Measurements from ENCODE around the gene VAMP5. TPM values are rescaled to one million over a fixed set of nuclear protein-coding genes. Genes with fewer than 3 reads are reported as not detected.

Gene VAMP5
- total and polyA plus RNA-seq, 2 of the 8 experiments (the other 6 are each of a cell fraction or from before 2014, with no cell fraction given): 4.7 to 14.2 TPM

DNA sequence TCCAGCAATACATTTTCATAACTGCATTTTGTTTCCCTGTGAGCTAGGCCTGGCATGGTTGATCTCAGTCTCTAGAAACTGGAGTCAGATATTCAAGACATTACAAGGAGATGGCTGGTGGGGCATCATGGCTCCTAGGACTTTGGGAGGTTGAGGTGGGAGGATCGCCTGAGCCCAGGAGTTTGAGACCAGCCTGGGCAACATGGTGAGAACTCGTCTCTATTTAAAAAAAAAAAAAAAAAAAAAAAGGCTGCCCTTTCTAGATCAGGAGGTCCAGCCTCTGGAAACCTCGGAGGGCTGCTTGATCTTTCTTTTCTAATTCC lies 7.2 kb upstream of the VAMP5 start:
- H2AFZ ChIP-seq (ENCODE audit: low read length): no peak overlapping the region
- H4K8ac ChIP-seq (ENCODE audit: extremely low read depth, insufficient read depth, low read length): no peak overlapping the region
- H3K9ac ChIP-seq (replicated peaks in 1 of 4; ENCODE audit: extremely low read depth in 1 of 4, low read depth in 3 of 4, low read length in 3 of 4): no peak overlapping the region
- H2BK20ac ChIP-seq (ENCODE audit: low read length): no peak overlapping the region
- no peaks in the 10 kb centered on the region for H3K9me3 ChIP-seq (ENCODE audit: insufficient read depth in 2 of 2, low read depth in 1 of 2, low read length in 1 of 2)
- no peak overlapping the region for H4K5ac ChIP-seq (ENCODE audit: insufficient read length, low read depth, low read length)
- no peak overlapping the region for H3K23ac ChIP-seq (ENCODE audit: insufficient read length)
- peak overlapping the region in 2 of 4 experiments; percentile 32 to 62; a peak in 2 of 8 replicates for H3K4me3 ChIP-seq (ENCODE audit: extremely low read depth in 1 of 4, insufficient read depth in 2 of 4, low read depth in 3 of 4, low read length in 4 of 4)
- H3K27me3 ChIP-seq (replicated peaks in 1 of 4; ENCODE audit: control insufficient read depth in 3 of 4, extremely low read depth in 1 of 4, insufficient read depth in 3 of 4, low read length in 3 of 4): peaks cover 0 to 9% (median under 1%) of the 10 kb centered on the region in 4 experiments; a peak in 1 of 7 replicates
- peak overlapping the region; percentile 78 to 79 for H3K4me2 ChIP-seq (ENCODE audit: insufficient read depth in 1 of 2, low read depth in 2 of 2, low read length in 2 of 2)
- H3K18ac ChIP-seq (ENCODE audit: extremely low read depth, low read length): no peak overlapping the region
- no peak overlapping the region for H3K56ac ChIP-seq (replicated peaks; ENCODE audit: insufficient read length, low read depth, low read length)
- ChIA-PET CTCF (ENCODE audit: partially characterized antibody) (interaction anchor here (1.9 kb wide), 1 partner anchor 14 kb away, joined by 7 read pairs; no protein-coding TSS in a partner anchor), POLR2A (ENCODE audit: partially characterized antibody) (interaction anchor here (0.6 to 4.1 kb wide), 15 partner anchors 10 to 492 kb away, joined by 3 to 28 read pairs (median 6); partner anchors contain the start of genes C2orf68, ELMOD3, GGCX and MAT2A)
- DNase-seq (ENCODE audit: low read depth in 1 of 2, low spot score in 2 of 2): no peak
- H2AK5ac ChIP-seq (ENCODE audit: low read depth, low read length): no peak overlapping the region
- TF ChIP-seq SAP30 (IDR thresholded peaks at IDR 0.05; ENCODE audit: insufficient read depth, insufficient replicate concordance, low read length): no peak
- TF ChIP-seq KDM1A (IDR thresholded peaks at IDR 0.05; ENCODE audit: borderline replicate concordance, low read length): no peak
- TF ChIP-seq CHD1 (IDR thresholded peaks at IDR 0.05; ENCODE audit: low read depth, low read length): no peak
- TF ChIP-seq JUND (IDR thresholded peaks at IDR 0.05; ENCODE audit: low read length): no peak
- TF ChIP-seq SP4 (IDR thresholded peaks at IDR 0.05; ENCODE audit: low read length): no peak
- no peak overlapping the region for H3K4ac ChIP-seq (replicated peaks; ENCODE audit: insufficient read length, low read depth, low read length)
- no peak overlapping the region for H3K27ac ChIP-seq (ENCODE audit: low read depth, low read length)
- no peak overlapping the region for H2BK15ac ChIP-seq (ENCODE audit: low read length)
- H2BK120ac ChIP-seq (replicated peaks; ENCODE audit: low read depth, low read length): no peak overlapping the region
- H3K79me1 ChIP-seq (ENCODE audit: low read depth, low read length): no peaks in the 10 kb centered on the region; the same call in 1 of the 2 replicates
- no peak overlapping the region for H3K14ac ChIP-seq (ENCODE audit: insufficient read length)
- peaks cover 2% of the 10 kb centered on the region; the same call in 1 of the 2 replicates for H3K23me2 ChIP-seq (ENCODE audit: low read depth, low read length)
- peaks cover 0 to 2% of the 10 kb centered on the region in 2 experiments for H4K20me1 ChIP-seq (replicated peaks in 1 of 2; ENCODE audit: control insufficient read depth in 1 of 2, insufficient read depth in 2 of 2, low read length in 2 of 2)
- H2BK12ac ChIP-seq (ENCODE audit: low read depth, low read length): no peak overlapping the region
- no peak overlapping the region for H4K91ac ChIP-seq (replicated peaks; ENCODE audit: insufficient read length, low read length)
- no peak for FAIRE-seq
- H3K4me1 ChIP-seq (replicated peaks in 1 of 4; ENCODE audit: control insufficient read depth in 3 of 4, insufficient read depth in 4 of 4, low read length in 3 of 4): peaks cover 2 to 14% (median 7%) of the 10 kb centered on the region in 4 experiments
- no peak overlapping the region for H2BK5ac ChIP-seq (ENCODE audit: low read depth, low read length)
- H3K36me3 ChIP-seq (ENCODE audit: control insufficient read depth in 2 of 4, insufficient read depth in 4 of 4, low read length in 3 of 4): no peaks in the 10 kb centered on the region
- WGBS, 2 experiments (ENCODE audit: extremely low coverage in 1 of 2, insufficient coverage in 1 of 2, insufficient read length in 1 of 2, insufficient replicate concordance in 2 of 2, low coverage in 1 of 2, low lambda C conversion rate in 2 of 2, missing lambda C conversion rate in 1 of 2): 75% methylated on average over 1 of the region's 3 CpGs; no CpG with 5 or more reads in 1 of the 2 experiments
- H3K79me2 ChIP-seq (ENCODE audit: control insufficient read depth in 1 of 2, insufficient read depth in 2 of 2, low read length in 2 of 2): no peaks in the 10 kb centered on the region

All from H1 (cell line).